BLaER1 treated with 17β-estradiol and CSF1 and Interleukin-3, amounts not matched to agents 10 nM and 100 nM (cell line): ENCODE measurements around the gene NOD2.

ENCODE experiments used
- H3K27ac ChIP-seq, 11 experiments: shearing (Covaris generic); formaldehyde crosslinking; 2 replicates each; pipeline ENCODE4 v1.8.1; 2022
- H3K27me3 ChIP-seq, 11 experiments: shearing (Covaris generic); formaldehyde crosslinking; 2 replicates each; pipeline ENCODE4 v1.8.1; 2022
- H3K36me3 ChIP-seq, 11 experiments: shearing (Covaris generic); formaldehyde crosslinking; 2 replicates each; pipeline ENCODE4 v1.8.1; 2022
- H3K4me1 ChIP-seq, 10 experiments: shearing (Covaris generic); formaldehyde crosslinking; 2 replicates each; pipeline ENCODE4 v1.8.1; 2022
- H3K4me2 ChIP-seq, 11 experiments: shearing (Covaris generic); formaldehyde crosslinking; 2 replicates each; pipeline ENCODE4 v1.8.1; 2022
- H3K4me3 ChIP-seq, 10 experiments: shearing (Covaris generic); formaldehyde crosslinking; 2 replicates each; pipeline ENCODE4 v1.8.1; 2022
- H3K9ac ChIP-seq, 11 experiments: shearing (Covaris generic); formaldehyde crosslinking; 2 replicates each; pipeline ENCODE4 v1.8.1; 2022
- H3K9me3 ChIP-seq, 11 experiments: shearing (Covaris generic); formaldehyde crosslinking; replicated peaks in 1 of 11; 2 replicates each; pipeline ENCODE4 v1.8.1; 2022
- H4K20me1 ChIP-seq, 11 experiments: shearing (Covaris generic); formaldehyde crosslinking; 2 replicates each; pipeline ENCODE4 v1.8.1; 2022
- Cebpa-rat ChIP-seq, 11 experiments: shearing (Covaris generic); IDR thresholded peaks; 2 replicates each; pipeline ENCODE4 v1.8.1; 2022

Gene NOD2

DNA sequence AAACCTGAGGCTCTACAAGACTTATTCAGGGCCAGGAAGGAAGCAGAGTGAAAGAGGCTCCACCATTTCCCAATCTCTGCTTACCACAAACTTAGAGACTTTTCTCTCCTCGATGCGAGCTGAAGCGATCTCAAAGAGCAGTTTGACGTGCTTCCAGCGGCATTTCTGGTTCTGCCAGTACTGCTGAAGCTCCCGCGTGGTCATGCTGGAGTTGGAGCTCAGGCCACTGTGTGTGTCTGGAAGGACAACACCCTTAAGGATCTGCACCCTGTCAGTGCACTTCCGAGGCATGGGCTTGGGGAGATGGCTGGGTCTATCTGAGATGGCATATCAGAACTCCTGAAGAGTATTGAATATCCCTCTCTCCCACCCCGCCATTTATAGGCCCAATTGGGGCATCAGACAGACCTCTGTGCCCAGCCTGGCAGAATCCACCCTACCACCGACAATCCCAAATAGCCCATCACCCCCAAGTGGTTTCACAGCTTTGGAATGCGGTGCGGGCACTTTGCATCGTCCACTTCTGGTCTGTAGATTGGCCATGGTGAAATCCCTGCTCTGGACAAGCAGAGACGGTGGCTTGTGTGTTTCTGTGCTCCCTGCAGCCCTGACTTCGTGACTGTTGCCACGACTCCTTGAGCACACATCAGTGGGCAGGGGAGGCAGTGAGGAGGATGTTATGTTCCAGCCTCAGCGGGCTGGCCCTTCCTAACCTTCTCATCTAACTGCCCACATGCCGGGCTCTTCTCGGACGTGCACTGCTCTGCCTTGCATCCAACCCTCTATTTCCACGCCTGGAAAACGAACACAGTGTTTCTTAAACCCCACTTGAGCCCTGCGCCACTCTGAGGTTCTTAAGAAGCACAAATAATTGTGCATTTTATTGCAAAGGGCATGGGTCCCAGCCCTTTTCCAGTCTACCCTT lies 17.5 kb upstream of the NOD2 start:
- no peak overlapping the region for H3K9ac ChIP-seq
- peaks cover 56 to 75% (median 67%) of the 10 kb centered on the region in 11 experiments for H3K36me3 ChIP-seq
- peaks cover 20 to 40% (median 28%) of the 10 kb centered on the region in 10 experiments for H3K4me1 ChIP-seq
- H3K27ac ChIP-seq = no peak overlapping the region
- no peak overlapping the region for H3K4me2 ChIP-seq
- no peak overlapping the region for H3K4me3 ChIP-seq
- H4K20me1 ChIP-seq = peaks cover 0 to 14% (median 0%) of the 10 kb centered on the region in 11 experiments; a peak in 3 of 22 replicates
- H3K9me3 ChIP-seq = peaks cover 29 to 41% (median 36%) of the 10 kb centered on the region in 11 experiments
- H3K27me3 ChIP-seq = no peaks in the 10 kb centered on the region
- no peak for TF ChIP-seq Cebpa-rat (IDR thresholded peaks at IDR 0.05)

DNA sequence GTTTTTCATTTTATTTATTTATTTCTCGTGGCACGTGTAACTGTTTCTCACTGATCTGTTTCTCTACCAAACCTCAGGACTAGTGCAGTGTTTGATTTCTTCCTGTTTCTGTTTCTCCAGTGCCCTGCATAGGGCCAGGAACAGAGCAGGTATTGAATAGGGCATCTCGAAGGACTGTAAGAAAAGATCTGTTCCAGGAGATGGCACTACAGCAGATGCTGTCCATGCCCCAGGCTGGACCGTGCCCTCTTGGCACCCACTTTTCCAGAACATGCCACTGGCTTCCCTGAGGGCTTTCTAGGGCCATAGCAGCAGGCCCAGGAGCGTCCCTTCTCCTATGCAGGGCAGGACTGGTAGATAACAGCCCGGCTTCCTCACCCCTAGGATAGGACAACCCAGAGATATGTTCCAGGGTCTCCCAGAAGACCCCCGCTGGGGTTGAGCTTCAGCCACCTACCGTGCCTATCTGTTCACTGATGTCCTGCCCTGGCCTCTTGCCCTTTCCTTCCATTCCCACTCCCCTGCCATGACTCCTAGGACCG lies 16.7 kb upstream of the NOD2 start:
- H3K4me2 ChIP-seq = no peak overlapping the region
- H3K9ac ChIP-seq = no peak overlapping the region
- H3K27me3 ChIP-seq = no peaks in the 10 kb centered on the region
- TF ChIP-seq Cebpa-rat (IDR thresholded peaks at IDR 0.05) = no peak
- H3K36me3 ChIP-seq = peaks cover 48 to 67% (median 61%) of the 10 kb centered on the region in 11 experiments
- no peak overlapping the region for H3K27ac ChIP-seq
- peaks cover 0 to 14% (median 0%) of the 10 kb centered on the region in 11 experiments; a peak in 3 of 22 replicates for H4K20me1 ChIP-seq
- H3K9me3 ChIP-seq = peaks cover 27 to 34% (median 28%) of the 10 kb centered on the region in 11 experiments
- no peak overlapping the region for H3K4me3 ChIP-seq
- H3K4me1 ChIP-seq = peaks cover 28 to 48% (median 36%) of the 10 kb centered on the region in 10 experiments

DNA sequence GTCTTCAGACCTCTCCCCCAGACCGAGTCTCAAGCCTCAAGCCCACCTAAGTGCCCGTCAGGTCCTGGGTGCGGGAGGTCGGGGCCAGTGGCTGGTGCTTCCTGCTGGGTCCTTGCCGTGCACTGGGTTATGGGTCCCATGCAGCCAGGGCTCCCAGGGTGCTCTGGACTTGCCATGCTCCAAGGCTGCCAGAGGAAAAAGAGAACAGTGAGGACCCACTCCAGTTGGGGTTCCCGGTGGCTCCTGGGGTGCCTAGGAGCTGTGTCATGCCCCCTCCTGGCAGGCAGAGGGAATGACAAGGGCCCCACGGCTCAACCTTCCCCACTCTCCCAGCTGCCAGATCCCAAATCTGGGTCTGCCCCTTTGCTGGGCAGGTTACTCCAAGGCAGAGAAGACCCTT lies 16.1 kb upstream of the NOD2 start:
- no peak for TF ChIP-seq Cebpa-rat (IDR thresholded peaks at IDR 0.05)
- H4K20me1 ChIP-seq = peaks cover 0 to 14% (median 0%) of the 10 kb centered on the region in 11 experiments; a peak in 3 of 22 replicates
- no peak overlapping the region for H3K4me3 ChIP-seq
- H3K9ac ChIP-seq = no peak overlapping the region
- peaks cover 21 to 28% (median 22%) of the 10 kb centered on the region in 11 experiments for H3K9me3 ChIP-seq
- no peak overlapping the region for H3K4me2 ChIP-seq
- H3K36me3 ChIP-seq = peaks cover 42 to 61% (median 55%) of the 10 kb centered on the region in 11 experiments
- 0 out of 22 replicates have a peak overlapping the region, but pooled peaks of 1 of the 11 experiments have one; percentile 0 for H3K27ac ChIP-seq
- no peaks in the 10 kb centered on the region for H3K27me3 ChIP-seq
- peaks cover 32 to 54% (median 41%) of the 10 kb centered on the region in 10 experiments for H3K4me1 ChIP-seq

DNA sequence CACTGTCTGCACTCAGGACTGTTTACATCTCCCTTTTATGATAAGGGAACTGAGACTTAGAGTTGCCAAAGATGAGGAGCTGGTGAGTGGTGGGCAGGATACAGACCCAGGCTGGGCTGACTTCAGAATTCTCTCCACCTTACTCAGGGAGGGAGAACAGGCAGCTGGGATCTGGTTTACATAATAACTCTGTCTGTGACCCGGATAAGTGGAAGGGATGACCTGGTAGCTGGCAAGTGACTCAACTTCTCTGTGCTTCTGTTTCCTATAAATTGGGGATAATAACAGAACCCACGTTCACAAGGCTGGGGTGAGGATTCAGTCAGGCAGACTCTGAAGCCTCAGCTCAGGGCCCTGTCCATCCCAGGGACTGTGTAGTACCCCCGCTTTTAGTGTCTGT lies 14.9 kb upstream of the NOD2 start:
- no peak for TF ChIP-seq Cebpa-rat (IDR thresholded peaks at IDR 0.05)
- H3K4me3 ChIP-seq = 0 out of 20 replicates have a peak overlapping the region, but pooled peaks of 1 of the 10 experiments have one; percentile 69
- H3K36me3 ChIP-seq = peaks cover 30 to 49% (median 43%) of the 10 kb centered on the region in 11 experiments
- H3K4me1 ChIP-seq = peaks cover 44 to 65% (median 53%) of the 10 kb centered on the region in 10 experiments
- H3K27me3 ChIP-seq = no peaks in the 10 kb centered on the region
- H4K20me1 ChIP-seq = peaks cover 0 to 14% (median 0%) of the 10 kb centered on the region in 11 experiments; a peak in 3 of 22 replicates
- peak overlapping the region in 8 of 11 experiments; percentile 26 to 81 (median 58); a peak in 9 of 22 replicates for H3K9ac ChIP-seq
- peak overlapping the region in 8 of 11 experiments; percentile 26 to 89 (median 81); a peak in 12 of 22 replicates for H3K27ac ChIP-seq
- peaks cover 9 to 16% (median 10%) of the 10 kb centered on the region in 11 experiments for H3K9me3 ChIP-seq
- peak overlapping the region in 8 of 11 experiments; percentile 84 to 98 (median 94); a peak in 12 of 22 replicates for H3K4me2 ChIP-seq

DNA sequence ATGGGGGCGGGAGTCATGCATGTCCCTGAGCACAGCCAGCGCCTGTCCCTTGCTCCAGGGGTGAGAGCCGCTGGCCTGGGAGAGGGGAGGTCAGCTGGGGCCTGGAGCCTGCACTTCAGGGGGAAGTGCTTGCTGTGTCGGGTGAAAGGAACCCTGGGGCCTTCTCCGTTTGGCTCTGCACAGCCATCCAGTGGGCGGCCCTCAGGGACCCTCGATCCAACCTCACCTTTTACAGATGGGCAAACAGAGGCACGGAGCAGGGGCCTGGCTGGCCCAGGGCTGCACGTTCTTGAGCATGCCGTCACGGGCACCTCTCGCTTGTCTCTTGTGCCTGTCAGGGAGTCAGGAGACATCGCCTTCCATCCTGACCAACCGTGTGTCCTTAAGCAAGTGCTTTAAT lies 14.1 kb upstream of the NOD2 start:
- H4K20me1 ChIP-seq = peaks cover 0 to 14% (median 0%) of the 10 kb centered on the region in 11 experiments; a peak in 3 of 22 replicates
- TF ChIP-seq Cebpa-rat (IDR thresholded peaks at IDR 0.05) = no peak
- H3K27ac ChIP-seq = peak overlapping the region in 8 of 11 experiments; percentile 31 to 89 (median 81); a peak in 14 of 22 replicates
- peaks cover 1 to 8% (median 3%) of the 10 kb centered on the region in 11 experiments; a peak in 15 of 22 replicates for H3K9me3 ChIP-seq
- peaks cover 51 to 73% (median 60%) of the 10 kb centered on the region in 10 experiments for H3K4me1 ChIP-seq
- peaks cover 23 to 42% (median 36%) of the 10 kb centered on the region in 11 experiments for H3K36me3 ChIP-seq
- no peaks in the 10 kb centered on the region for H3K27me3 ChIP-seq
- H3K4me3 ChIP-seq = peak overlapping the region in 1 of 10 experiments; percentile 69; a peak in 4 of 20 replicates
- peak overlapping the region in 9 of 11 experiments; percentile 40 to 81 (median 72); a peak in 10 of 22 replicates for H3K9ac ChIP-seq
- peak overlapping the region; percentile 82 to 98 (median 93); a peak in 17 of 22 replicates for H3K4me2 ChIP-seq

DNA sequence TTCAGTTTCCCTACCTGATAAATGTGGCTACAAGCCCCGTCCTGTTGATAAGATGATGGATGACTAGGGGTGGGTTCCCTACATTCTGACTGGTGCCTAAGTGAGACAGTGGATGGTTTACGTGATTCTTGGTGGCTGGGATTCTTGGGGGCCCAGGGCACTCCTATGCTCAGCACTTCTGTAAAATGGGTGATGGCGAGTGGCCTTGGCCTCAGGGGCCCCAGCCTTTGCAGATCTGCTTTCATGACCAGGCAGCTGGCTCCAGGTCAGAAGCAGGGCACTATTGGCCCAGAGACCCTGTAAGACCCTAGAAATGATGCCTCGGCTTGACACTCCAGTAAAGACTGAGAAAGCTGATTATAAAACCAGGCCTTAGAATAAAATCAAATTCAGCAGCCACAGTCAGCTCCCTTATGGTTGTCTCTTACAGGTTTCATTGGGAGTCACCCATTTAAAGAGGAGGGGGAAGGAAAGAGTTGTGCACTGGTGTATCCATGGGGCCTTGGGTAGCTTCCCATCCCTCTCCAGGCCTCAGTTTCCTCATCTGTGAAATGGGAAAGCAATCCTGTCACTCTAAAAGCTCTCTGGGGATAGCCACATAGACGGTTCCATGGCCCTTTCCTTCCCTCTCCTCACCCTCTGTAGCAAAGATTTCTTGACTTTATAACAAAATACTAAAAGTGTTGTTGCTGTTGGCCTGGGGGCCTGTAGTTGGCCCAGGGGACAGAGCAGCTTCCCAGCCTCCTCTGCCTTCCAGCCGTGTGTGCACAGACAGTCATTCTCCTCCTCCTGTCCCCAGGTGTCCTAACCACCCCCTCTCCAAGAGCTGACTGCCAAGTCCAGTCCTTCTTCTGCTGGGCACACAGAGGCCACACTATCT lies 13.5 kb upstream of the NOD2 start:
- Histone ChIP-seq H3K9me3 (peaks cover 0 to 2% (median 0%) of the 10 kb centered on the region in 11 experiments; a peak in 4 of 22 replicates), H3K36me3 (peaks cover 16 to 35% (median 30%) of the 10 kb centered on the region in 11 experiments; a peak in 21 of 22 replicates), H4K20me1 (peaks cover 0 to 14% (median 0%) of the 10 kb centered on the region in 11 experiments; a peak in 3 of 22 replicates), H3K4me2 (peak overlapping the region; percentile 82 to 98 (median 93)), H3K4me3 (peak overlapping the region; percentile 53 to 71 (median 60)), H3K4me1 (peaks cover 57 to 79% (median 67%) of the 10 kb centered on the region in 10 experiments), H3K9ac (peak overlapping the region; percentile 61 to 81 (median 75)), H3K27ac (peak overlapping the region; percentile 53 to 89 (median 79); a peak in 21 of 22 replicates), H3K27me3 (no peaks in the 10 kb centered on the region)
- no peak for TF ChIP-seq Cebpa-rat (IDR thresholded peaks at IDR 0.05)

DNA sequence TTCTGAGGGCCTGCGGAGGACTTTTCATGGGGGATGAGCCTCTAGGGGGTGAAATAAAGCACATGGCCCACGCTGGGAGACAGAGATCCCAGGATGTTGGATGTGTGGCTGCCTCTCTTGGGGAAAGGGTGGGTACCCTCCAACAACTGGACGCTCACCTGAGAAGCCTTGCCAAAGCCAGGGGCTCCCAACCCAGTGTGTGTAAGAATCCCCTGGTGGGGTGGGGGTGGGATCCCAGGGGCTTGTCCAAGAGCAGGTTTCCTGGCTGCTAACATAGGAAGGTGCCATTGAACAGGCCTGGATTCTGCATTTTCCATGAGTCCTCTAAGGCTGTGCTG lies 12.9 kb upstream of the NOD2 start:
- Histone ChIP-seq H3K4me3 (peak overlapping the region; percentile 53 to 71 (median 60)), H3K4me2 (peak overlapping the region; percentile 82 to 98 (median 93)), H4K20me1 (peaks cover 0 to 14% (median 0%) of the 10 kb centered on the region in 11 experiments; a peak in 3 of 22 replicates), H3K4me1 (peaks cover 64 to 85% (median 73%) of the 10 kb centered on the region in 10 experiments), H3K27me3 (no peaks in the 10 kb centered on the region), H3K9me3 (no peaks in the 10 kb centered on the region), H3K36me3 (peaks cover 10 to 29% (median 24%) of the 10 kb centered on the region in 11 experiments; a peak in 20 of 22 replicates), H3K9ac (peak overlapping the region; percentile 61 to 81 (median 75)), H3K27ac (peak overlapping the region; percentile 53 to 89 (median 79); a peak in 21 of 22 replicates)
- no peak for TF ChIP-seq Cebpa-rat (IDR thresholded peaks at IDR 0.05)
